ENCODE data around the gene LDLRAD3. TPM values are rescaled to one million over a fixed set of nuclear protein-coding genes. Genes with fewer than 3 reads are reported as not detected.

The LDLRAD3 gene
- total RNA-seq, 1 donor, result 10.5 TPM

DNA sequence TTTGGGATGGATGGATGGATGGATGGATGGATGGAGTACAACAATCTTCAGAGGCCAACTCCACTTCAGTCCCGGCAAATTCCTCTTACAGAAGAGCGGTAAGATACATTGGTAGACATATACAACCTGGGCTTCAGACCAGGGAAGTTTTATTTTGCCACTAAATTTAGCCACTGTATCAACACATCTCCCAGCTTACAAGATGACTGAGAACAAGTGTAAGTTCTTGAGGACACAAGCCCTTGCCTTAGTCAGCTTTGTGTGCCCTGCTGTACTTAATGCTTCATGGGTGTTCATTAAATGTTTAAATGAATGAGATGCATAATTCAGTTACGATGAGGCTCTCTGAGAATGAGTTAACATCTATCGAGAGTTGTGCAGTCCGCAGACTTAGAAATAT, 217.7 kb downstream of the LDLRAD3 start:
- Histone ChIP-seq H3K4me3 (ENCODE audit: insufficient read depth, low read length) (no peak overlapping the region), H3K79me2 (ENCODE audit: insufficient read depth, low read length) (no peaks in the 10 kb centered on the region), H3K9me3 (ENCODE audit: low read depth, low read length) (no peaks in the 10 kb centered on the region), H3K27me3 (ENCODE audit: insufficient read depth, low read length) (no peaks in the 10 kb centered on the region), H3K27ac (ENCODE audit: low read depth, low read length) (no peak overlapping the region), H3K4me1 (ENCODE audit: insufficient read depth, low read length) (peaks cover 16% of the 10 kb centered on the region), H4K20me1 (ENCODE audit: insufficient read depth, low read length) (no peaks in the 10 kb centered on the region), H3K4me2 (ENCODE audit: insufficient read depth, low read length) (no peak overlapping the region), H2AFZ (ENCODE audit: low read length) (no peak overlapping the region), H3K36me3 (ENCODE audit: insufficient read depth, low read length) (no peaks in the 10 kb centered on the region)
- TF ChIP-seq, protein P1, sequence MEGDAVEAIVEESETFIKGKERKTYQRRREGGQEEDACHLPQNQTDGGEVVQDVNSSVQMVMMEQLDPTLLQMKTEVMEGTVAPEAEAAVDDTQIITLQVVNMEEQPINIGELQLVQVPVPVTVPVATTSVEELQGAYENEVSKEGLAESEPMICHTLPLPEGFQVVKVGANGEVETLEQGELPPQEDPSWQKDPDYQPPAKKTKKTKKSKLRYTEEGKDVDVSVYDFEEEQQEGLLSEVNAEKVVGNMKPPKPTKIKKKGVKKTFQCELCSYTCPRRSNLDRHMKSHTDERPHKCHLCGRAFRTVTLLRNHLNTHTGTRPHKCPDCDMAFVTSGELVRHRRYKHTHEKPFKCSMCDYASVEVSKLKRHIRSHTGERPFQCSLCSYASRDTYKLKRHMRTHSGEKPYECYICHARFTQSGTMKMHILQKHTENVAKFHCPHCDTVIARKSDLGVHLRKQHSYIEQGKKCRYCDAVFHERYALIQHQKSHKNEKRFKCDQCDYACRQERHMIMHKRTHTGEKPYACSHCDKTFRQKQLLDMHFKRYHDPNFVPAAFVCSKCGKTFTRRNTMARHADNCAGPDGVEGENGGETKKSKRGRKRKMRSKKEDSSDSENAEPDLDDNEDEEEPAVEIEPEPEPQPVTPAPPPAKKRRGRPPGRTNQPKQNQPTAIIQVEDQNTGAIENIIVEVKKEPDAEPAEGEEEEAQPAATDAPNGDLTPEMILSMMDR (IDR thresholded peaks at IDR 0.05; ENCODE audit: extremely low read depth, low read depth, low read length), result no peak
- no peak for DNase-seq (ENCODE audit: insufficient read length, low spot score, missing footprints)

DNA sequence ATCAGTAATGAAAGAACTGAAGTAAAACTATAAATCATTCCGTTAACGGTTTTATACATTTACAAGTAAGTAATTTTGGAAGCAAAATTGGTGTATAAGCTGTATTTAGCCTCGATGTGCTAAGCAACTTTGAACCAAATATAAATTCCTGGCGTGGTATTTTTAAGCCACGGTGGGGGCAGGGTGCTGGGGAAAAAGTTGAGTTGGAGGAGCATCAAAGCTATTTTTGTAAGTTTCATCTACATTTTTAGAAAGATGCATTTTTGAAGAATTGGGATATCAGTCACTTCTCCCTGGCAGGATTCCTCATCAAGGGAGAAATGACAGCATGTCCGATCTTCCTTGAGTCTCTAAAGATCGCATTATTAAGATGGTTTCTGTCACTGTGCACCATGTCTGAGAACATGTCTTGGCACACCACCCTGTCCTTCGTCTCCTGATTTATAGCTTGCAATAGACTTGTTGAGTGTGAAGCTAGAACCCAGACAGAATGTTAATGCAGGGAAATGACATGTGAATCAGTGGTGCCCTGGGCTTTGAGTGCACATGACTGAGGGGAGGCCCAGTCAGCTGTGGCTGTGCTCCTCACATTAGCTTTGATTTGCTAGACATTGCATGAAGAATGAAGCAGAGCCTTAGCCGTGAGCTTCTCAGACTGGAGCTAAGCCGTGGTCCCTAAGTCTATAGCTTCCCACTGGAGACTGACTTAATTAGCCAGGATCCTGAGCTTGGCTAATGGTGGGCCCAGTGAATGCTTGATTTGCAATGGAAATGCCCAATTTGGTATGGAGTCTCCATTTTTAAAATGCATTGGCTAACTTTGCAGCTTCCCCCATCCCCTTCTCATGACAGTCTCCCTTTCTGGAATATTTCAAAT, 218.4 kb downstream of the LDLRAD3 start:
- Histone ChIP-seq H3K27ac (ENCODE audit: low read depth, low read length) (no peak overlapping the region), H3K27me3 (ENCODE audit: insufficient read depth, low read length) (no peaks in the 10 kb centered on the region), H4K20me1 (ENCODE audit: insufficient read depth, low read length) (no peaks in the 10 kb centered on the region), H3K4me3 (ENCODE audit: insufficient read depth, low read length) (no peak overlapping the region), H3K9me3 (ENCODE audit: low read depth, low read length) (no peaks in the 10 kb centered on the region), H3K79me2 (ENCODE audit: insufficient read depth, low read length) (no peaks in the 10 kb centered on the region), H2AFZ (ENCODE audit: low read length) (no peak overlapping the region), H3K4me2 (ENCODE audit: insufficient read depth, low read length) (no peak overlapping the region), H3K4me1 (ENCODE audit: insufficient read depth, low read length) (peaks cover 9% of the 10 kb centered on the region), H3K36me3 (ENCODE audit: insufficient read depth, low read length) (no peaks in the 10 kb centered on the region)
- TF ChIP-seq, protein P1 (IDR thresholded peaks at IDR 0.05; ENCODE audit: extremely low read depth, low read depth, low read length), result no peak
- DNase-seq (ENCODE audit: insufficient read length, low spot score, missing footprints), result no peak

- H3K36me3 ChIP-seq (ENCODE audit: insufficient read depth, low read length), result no peaks in the 10 kb centered on the region
- no peaks in the 10 kb centered on the region for H4K20me1 ChIP-seq (ENCODE audit: insufficient read depth, low read length)
- no peak for DNase-seq (ENCODE audit: insufficient read length, low spot score, missing footprints)
- H3K4me1 ChIP-seq (ENCODE audit: insufficient read depth, low read length), result peaks cover 3% of the 10 kb centered on the region
- TF ChIP-seq, protein P1 (IDR thresholded peaks at IDR 0.05; ENCODE audit: extremely low read depth, low read depth, low read length), result no peak
- H3K4me2 ChIP-seq (ENCODE audit: insufficient read depth, low read length), result no peak overlapping the region
- no peak overlapping the region for H3K4me3 ChIP-seq (ENCODE audit: insufficient read depth, low read length)
- H2AFZ ChIP-seq (ENCODE audit: low read length), result no peak overlapping the region
- H3K9me3 ChIP-seq (ENCODE audit: low read depth, low read length), result no peaks in the 10 kb centered on the region
- no peaks in the 10 kb centered on the region for H3K27me3 ChIP-seq (ENCODE audit: insufficient read depth, low read length)
- H3K79me2 ChIP-seq (ENCODE audit: insufficient read depth, low read length), result no peaks in the 10 kb centered on the region
- no peak overlapping the region for H3K27ac ChIP-seq (ENCODE audit: low read depth, low read length)
Measured at GRCh38 chr11:36162883-36163434, 219.1 kb downstream of the LDLRAD3 start.

DNA sequence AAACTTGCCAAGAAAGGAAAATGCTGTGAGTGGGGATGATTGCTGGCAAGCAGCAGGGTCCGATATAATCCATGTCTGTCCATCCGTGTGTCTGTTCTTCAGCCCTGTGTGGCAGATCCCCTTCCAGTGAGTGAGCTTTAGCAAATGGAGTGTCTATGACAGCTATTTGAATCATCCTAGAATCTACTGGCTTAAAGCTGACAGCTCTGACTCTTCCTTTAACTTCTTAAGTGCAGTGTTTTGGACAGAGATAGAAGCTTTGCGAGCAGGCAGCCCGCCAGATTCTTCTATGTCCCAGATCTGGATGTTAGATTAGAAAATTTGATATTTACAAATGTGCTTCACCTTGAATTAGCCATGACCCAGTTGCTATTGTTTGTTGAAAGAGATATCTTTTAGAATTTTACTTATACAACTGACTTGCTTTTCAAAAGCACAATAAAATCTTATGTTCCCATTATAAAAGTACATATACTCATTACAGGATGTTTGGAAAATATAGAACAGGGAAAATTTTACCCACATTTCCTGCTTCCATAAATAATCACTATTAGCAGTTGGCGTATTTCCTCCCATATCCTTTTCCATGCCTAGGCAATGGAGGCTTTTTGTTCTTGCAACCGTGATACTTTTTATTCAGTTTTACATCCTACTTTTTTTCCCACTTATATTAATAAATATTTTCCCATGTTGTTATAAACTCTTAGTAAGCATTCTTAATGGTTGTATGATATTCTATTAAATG, 220.8 kb downstream of the LDLRAD3 start:
- Histone ChIP-seq H3K27ac (ENCODE audit: low read depth, low read length) (no peak overlapping the region), H3K27me3 (ENCODE audit: insufficient read depth, low read length) (no peaks in the 10 kb centered on the region), H3K79me2 (ENCODE audit: insufficient read depth, low read length) (no peaks in the 10 kb centered on the region), H2AFZ (ENCODE audit: low read length) (no peak overlapping the region), H3K4me2 (ENCODE audit: insufficient read depth, low read length) (no peak overlapping the region), H3K36me3 (ENCODE audit: insufficient read depth, low read length) (no peaks in the 10 kb centered on the region), H4K20me1 (ENCODE audit: insufficient read depth, low read length) (no peaks in the 10 kb centered on the region), H3K4me1 (ENCODE audit: insufficient read depth, low read length) (peaks cover 3% of the 10 kb centered on the region), H3K9me3 (ENCODE audit: low read depth, low read length) (no peaks in the 10 kb centered on the region), H3K4me3 (ENCODE audit: insufficient read depth, low read length) (no peak overlapping the region)
- DNase-seq (ENCODE audit: insufficient read length, low spot score, missing footprints), result no peak
- TF ChIP-seq, protein P1 (IDR thresholded peaks at IDR 0.05; ENCODE audit: extremely low read depth, low read depth, low read length), result no peak

All from osteoblast (primary cell).